SK-N-SH treated with all-trans-retinoic acid at 6 μM for 48 hours (cell line): Measurements from ENCODE around the gene PFN2.
A peak's percentile ranks its signal among the peaks of the same experiment; 100 is the strongest.

Experiments used
- ARNTL ChIP-seq: fragments of 450-650 bp; formaldehyde crosslinking; IDR thresholded peaks from 2 replicates; pipeline ENCODE4 v1.5.0; 2020; ENCODE audit warnings: low read depth, mild to moderate bottlenecking, moderate library complexity, borderline replicate concordance
- BACH2 ChIP-seq: fragments of 250-450 bp; sonication (Bioruptor Pico); IDR thresholded peaks from 2 replicates; pipeline ENCODE4 v1.9.0; 2021; ENCODE audit warnings: mild to moderate bottlenecking, borderline replicate concordance
- ISL1 ChIP-seq: fragments of 250-450 bp; sonication (Bioruptor Pico); IDR thresholded peaks from 2 replicates; pipeline ENCODE4 v2.1.2; 2022; ENCODE audit warnings: mild to moderate bottlenecking, moderate library complexity
- RARB ChIP-seq: fragments of 250-450 bp; sonication (Bioruptor Pico); IDR thresholded peaks from 2 replicates; pipeline ENCODE4 v1.8.0; 2021; ENCODE audit warnings: mild to moderate bottlenecking, moderate library complexity
- ZFP3 ChIP-seq: fragments of 250-450 bp; sonication (Bioruptor Pico); IDR thresholded peaks from 2 replicates; pipeline ENCODE4 v1.5.0; 2020; ENCODE audit warnings: mild to moderate bottlenecking, moderate library complexity
- ZFP30 ChIP-seq: fragments of 450-650 bp; formaldehyde crosslinking; IDR thresholded peaks from 2 replicates; pipeline ENCODE4 v1.5.0; 2022; ENCODE audit warnings: mild to moderate bottlenecking, moderate library complexity
- ZNF565 ChIP-seq: fragments of 450-650 bp; formaldehyde crosslinking; conservative IDR thresholded peaks from 2 replicates; pipeline ENCODE4 v1.5.0; 2020; ENCODE audit warnings: low read depth, mild to moderate bottlenecking, moderate library complexity
- TF ChIP-seq, protein P1 (sequence below): fragments of 250-450 bp; sonication (Bioruptor Pico); IDR thresholded peaks from 2 replicates; pipeline ENCODE4 v1.5.1; 2021; ENCODE audit warnings: mild to moderate bottlenecking, moderate library complexity
- TF ChIP-seq, protein P2 (sequence below): fragments of 250-450 bp; sonication (Bioruptor Pico); IDR thresholded peaks from 2 replicates; pipeline ENCODE4 v1.8.0; 2021; ENCODE audit warnings: low read depth, mild to moderate bottlenecking, moderate library complexity, borderline replicate concordance
- TF ChIP-seq, protein P3 (sequence below): fragments of 250-450 bp; sonication (Bioruptor Pico); IDR thresholded peaks from 2 replicates; pipeline ENCODE4 v1.5.1; 2020; ENCODE audit warnings: low read depth, mild to moderate bottlenecking, moderate library complexity
- TF ChIP-seq, protein P4 (sequence below): fragments of 250-450 bp; sonication (Bioruptor Pico); IDR thresholded peaks from 2 replicates; pipeline ENCODE4 v1.8.0; 2020; ENCODE audit warnings: mild to moderate bottlenecking, moderate library complexity, borderline replicate concordance

DNA sequence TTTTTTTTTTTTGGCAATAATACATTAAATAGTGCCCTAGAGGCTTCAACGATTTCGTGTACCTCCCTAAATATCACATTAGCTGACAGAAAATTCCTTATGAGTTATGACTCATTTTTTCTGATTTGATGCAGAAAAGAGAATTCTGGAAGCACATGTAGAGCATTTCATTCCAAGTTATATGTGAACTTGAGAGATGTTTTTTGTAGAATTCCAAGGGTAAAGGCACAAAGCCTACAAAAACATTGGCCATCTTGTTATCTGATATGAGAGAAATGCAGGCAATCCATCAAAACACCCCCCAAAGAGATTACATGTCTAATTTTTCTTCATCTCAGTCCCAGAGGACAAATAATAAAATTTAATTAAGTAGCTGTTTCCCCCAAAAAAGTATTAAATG lies 6.7 kb upstream of the PFN2 start:
- TF ChIP-seq ARNTL (no peak), RARB (no peak), ZFP3 (CRISPR knock-in tag) (no peak), ZNF565 (CRISPR knock-in tag) (no peak), BACH2 (no peak), ZFP30 (CRISPR knock-in tag) (no peak), ISL1 (CRISPR knock-in tag) (peak; percentile 86)
- TF ChIP-seq, protein P1, sequence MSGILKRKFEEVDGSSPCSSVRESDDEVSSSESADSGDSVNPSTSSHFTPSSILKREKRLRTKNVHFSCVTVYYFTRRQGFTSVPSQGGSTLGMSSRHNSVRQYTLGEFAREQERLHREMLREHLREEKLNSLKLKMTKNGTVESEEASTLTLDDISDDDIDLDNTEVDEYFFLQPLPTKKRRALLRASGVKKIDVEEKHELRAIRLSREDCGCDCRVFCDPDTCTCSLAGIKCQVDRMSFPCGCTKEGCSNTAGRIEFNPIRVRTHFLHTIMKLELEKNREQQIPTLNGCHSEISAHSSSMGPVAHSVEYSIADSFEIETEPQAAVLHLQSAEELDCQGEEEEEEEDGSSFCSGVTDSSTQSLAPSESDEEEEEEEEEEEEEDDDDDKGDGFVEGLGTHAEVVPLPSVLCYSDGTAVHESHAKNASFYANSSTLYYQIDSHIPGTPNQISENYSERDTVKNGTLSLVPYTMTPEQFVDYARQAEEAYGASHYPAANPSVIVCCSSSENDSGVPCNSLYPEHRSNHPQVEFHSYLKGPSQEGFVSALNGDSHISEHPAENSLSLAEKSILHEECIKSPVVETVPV = no peak
- TF ChIP-seq, protein P2, sequence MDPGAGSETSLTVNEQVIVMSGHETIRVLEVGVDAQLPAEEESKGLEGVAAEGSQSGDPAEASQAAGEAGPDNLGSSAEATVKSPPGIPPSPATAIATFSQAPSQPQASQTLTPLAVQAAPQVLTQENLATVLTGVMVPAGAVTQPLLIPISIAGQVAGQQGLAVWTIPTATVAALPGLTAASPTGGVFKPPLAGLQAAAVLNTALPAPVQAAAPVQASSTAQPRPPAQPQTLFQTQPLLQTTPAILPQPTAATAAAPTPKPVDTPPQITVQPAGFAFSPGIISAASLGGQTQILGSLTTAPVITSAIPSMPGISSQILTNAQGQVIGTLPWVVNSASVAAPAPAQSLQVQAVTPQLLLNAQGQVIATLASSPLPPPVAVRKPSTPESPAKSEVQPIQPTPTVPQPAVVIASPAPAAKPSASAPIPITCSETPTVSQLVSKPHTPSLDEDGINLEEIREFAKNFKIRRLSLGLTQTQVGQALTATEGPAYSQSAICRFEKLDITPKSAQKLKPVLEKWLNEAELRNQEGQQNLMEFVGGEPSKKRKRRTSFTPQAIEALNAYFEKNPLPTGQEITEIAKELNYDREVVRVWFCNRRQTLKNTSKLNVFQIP (CRISPR knock-in tag) = no peak; the same call in 1 of the 2 replicates
- TF ChIP-seq, protein P3, sequence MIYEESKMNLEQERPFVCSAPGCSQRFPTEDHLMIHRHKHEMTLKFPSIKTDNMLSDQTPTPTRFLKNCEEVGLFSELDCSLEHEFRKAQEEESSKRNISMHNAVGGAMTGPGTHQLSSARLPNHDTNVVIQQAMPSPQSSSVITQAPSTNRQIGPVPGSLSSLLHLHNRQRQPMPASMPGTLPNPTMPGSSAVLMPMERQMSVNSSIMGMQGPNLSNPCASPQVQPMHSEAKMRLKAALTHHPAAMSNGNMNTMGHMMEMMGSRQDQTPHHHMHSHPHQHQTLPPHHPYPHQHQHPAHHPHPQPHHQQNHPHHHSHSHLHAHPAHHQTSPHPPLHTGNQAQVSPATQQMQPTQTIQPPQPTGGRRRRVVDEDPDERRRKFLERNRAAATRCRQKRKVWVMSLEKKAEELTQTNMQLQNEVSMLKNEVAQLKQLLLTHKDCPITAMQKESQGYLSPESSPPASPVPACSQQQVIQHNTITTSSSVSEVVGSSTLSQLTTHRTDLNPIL (CRISPR knock-in tag) = no peak
- TF ChIP-seq, protein P4, sequence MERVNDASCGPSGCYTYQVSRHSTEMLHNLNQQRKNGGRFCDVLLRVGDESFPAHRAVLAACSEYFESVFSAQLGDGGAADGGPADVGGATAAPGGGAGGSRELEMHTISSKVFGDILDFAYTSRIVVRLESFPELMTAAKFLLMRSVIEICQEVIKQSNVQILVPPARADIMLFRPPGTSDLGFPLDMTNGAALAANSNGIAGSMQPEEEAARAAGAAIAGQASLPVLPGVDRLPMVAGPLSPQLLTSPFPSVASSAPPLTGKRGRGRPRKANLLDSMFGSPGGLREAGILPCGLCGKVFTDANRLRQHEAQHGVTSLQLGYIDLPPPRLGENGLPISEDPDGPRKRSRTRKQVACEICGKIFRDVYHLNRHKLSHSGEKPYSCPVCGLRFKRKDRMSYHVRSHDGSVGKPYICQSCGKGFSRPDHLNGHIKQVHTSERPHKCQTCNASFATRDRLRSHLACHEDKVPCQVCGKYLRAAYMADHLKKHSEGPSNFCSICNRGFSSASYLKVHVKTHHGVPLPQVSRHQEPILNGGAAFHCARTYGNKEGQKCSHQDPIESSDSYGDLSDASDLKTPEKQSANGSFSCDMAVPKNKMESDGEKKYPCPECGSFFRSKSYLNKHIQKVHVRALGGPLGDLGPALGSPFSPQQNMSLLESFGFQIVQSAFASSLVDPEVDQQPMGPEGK = peak; percentile 44; the same call in 1 of the 2 replicates
